ENCODE results near the gene CC2D1A. TPM values are rescaled to one million over a fixed set of nuclear protein-coding genes. Genes with fewer than 3 reads are reported as not detected.
A peak's percentile ranks its signal among the peaks of the same experiment; 100 is the strongest.

Gene CC2D1A
- total and polyA plus RNA-seq, 8 donors: 25.0 to 34.3 (median 30.5) TPM

DNA sequence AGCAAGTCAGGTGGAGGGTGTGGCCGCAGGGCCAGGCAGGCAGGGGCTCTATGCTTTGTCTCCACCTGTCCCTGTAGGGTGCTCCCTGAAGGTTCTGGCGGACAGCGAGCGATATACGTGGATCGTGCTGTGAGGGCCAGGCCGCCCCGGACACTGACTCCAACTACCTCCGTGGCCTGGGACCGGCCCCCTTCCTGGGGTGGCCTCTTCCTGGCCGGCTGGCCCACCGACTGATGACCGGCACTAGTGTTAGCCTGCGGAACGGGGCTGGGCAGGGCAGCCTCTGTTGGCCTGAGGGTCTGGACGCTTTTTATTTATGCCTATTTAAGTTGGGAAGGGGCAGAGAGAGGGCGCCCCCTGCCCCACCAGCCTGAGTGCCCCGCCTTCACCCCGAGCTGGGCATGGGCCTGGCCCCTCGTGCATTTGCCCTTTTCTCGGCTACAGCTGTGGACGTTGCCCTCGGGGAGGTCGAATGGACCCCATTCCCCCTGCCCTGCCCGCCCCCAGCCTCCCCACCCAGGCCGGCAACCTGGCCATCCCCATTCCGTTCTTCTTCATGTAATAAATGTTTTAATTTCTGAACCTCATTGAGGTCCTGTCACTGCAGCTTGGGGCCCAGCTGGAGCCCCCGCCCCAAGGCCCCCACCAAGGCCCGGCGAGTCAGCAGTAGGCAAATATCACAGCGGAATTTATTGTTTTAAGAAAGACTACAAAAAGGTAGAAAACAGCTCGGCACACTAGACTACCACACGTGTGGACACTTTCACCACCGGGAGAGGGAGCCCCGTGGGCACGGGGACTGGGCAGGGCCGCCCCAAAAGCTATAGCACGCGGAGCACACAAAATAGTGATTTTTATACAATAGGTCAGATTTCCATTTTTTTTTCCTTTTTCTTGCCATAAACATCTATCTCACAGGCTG is 55.1 kb downstream of the CC2D1A start:
- Histone ChIP-seq H3K27ac (no peak overlapping the region), H3K9me3 (no peaks in the 10 kb centered on the region), H3K4me1 (no peaks in the 10 kb centered on the region), H3K27me3 (no peaks in the 10 kb centered on the region), H3K4me3 (no peak overlapping the region), H3K36me3 (peaks cover 0 to 100% of the 10 kb centered on the region in 2 donors)
- no peak for ATAC-seq
- intact Hi-C loops (cut with DNase I): no loop called here
- no peak for TF ChIP-seq CTCF (IDR thresholded peaks at IDR 0.05)
- peak in 1 of 4 donors; percentile 66 for DNase-seq

DNA sequence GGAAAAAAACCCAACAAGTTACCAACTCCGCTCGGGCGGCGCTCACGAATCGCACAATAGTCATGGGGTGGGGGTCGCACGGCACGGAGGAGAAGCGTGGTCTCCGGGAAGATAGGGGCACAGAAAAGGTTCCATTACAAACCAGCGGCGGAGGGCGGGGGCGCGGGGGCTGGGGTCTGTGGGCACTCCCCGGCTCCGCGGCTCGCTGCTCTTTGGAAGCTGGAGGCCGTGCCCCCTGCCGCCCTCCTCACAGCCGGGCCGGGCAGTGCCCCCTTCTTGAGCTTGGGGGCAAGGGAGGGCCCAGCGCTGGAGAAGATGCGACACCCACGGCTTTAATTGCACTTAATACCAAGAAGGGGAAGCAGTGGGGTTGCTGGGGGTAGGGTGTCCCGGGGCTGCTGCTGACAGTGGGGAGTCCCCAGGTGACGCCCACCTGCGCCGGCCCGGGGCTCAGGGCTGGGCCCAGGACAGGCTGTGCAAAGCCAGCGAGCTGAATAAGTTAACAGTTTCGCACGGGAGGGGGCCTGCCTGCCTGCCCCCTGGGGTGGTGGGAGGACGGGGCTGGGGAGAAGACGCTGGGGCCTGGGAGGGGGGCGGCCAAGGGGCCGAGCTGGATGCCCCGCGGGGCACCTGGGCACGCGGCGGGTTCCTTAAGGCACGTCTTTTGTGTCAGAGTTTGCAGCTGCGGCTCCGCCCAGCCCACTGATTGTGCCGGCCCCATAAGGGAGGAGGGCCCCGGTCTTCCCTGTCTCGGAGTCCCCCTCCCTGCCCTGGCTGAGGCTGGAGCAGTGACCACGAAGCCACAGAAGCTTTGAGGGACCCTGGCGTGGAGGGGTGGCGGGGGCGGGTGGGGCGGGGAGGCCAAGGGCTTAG is 56.1 kb downstream of the CC2D1A start:
- intact Hi-C loops (cut with DNase I): no loop called here
- Histone ChIP-seq H3K27me3 (no peaks in the 10 kb centered on the region), H3K36me3 (peaks cover 0 to 100% of the 10 kb centered on the region in 2 donors), H3K4me1 (no peaks in the 10 kb centered on the region), H3K4me3 (no peak overlapping the region), H3K9me3 (no peaks in the 10 kb centered on the region), H3K27ac (no peak overlapping the region)
- no peak for TF ChIP-seq CTCF (IDR thresholded peaks at IDR 0.05)
- DNase-seq (peak in 1 of 4 donors; percentile 72), ATAC-seq (peak; percentile 21)

DNA sequence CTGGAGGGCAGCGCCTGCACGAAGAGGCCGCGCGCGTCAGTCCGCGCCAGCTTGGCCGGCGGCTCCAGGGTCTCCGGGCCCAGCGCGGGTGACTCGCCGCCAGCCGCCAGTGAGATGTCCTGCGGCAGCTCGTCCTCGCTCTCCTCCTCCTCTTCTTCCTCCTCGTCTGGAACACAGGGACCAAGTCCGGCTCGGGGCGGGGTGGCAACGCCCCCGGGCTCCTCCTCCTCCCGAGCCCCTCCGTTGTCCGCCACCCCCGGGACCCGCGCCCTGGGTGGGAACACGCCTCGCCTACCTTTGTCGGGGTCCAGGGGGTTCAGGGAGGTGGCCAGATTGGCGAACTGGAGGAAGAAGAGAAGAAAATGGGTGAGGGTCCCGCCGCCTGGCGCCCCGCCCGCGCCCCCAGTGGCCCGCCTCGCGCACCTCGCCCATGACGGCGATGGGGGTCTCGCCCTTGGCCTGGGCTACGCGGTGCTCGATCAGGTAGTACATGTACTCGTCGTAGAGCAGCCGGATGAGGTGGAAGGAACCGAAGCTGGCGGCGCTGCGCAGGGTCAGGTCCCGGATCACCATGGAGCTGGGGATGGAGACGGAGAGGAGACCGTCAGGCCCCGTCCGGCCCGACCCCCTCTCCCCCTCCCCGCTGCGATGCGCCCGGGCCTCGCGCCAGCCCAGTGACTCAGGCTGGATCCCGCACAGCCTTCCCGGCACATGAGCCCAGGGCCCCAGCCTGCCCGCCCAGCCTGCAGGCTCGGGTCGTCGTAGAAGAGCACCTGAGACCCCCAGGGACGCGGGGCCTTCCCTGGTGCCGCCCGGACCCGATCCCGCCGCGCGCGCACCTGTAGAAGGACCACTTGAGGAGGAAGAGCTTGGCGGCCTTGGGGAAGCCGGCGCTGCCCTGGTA is 57.0 kb downstream of the CC2D1A start:
- no peak overlapping the region for H3K4me3 ChIP-seq
- peak in 2 of 4 donors; percentile 65 to 76 for DNase-seq
- TF ChIP-seq CTCF (IDR thresholded peaks at IDR 0.05): no peak
- H3K36me3 ChIP-seq: peaks cover 0 to 100% of the 10 kb centered on the region in 2 donors
- ATAC-seq: peak; percentile 25
- H3K4me1 ChIP-seq: no peaks in the 10 kb centered on the region
- intact Hi-C loops (cut with DNase I): no loop called here
- no peaks in the 10 kb centered on the region for H3K9me3 ChIP-seq
- no peak overlapping the region for H3K27ac ChIP-seq
- H3K27me3 ChIP-seq: no peaks in the 10 kb centered on the region

GRCh38 chr19:13963603-13964105 is 57.7 kb downstream of the CC2D1A start:
- Histone ChIP-seq H3K27ac (no peak overlapping the region), H3K36me3 (peaks cover 0 to 100% of the 10 kb centered on the region in 2 donors), H3K4me1 (no peaks in the 10 kb centered on the region), H3K4me3 (no peak overlapping the region), H3K27me3 (no peaks in the 10 kb centered on the region), H3K9me3 (no peaks in the 10 kb centered on the region)
- TF ChIP-seq CTCF (IDR thresholded peaks at IDR 0.05): no peak
- intact Hi-C loops (cut with DNase I): no loop called here
- ATAC-seq: no peak
- peak in 1 of 4 donors; percentile 73 for DNase-seq
